ENCODE measurements around the gene GLS. TPM values are rescaled to one million over a fixed set of nuclear protein-coding genes. Genes with fewer than 3 reads are reported as not detected.

Gene GLS
- total and polyA plus RNA-seq, 2 of the 13 experiments (the other 11 are each of a cell fraction or from before 2014, with no cell fraction given): 78.6 to 183 TPM

- ATAC-seq (no peak), DNase-seq (ENCODE audit: low spot score) (no peak), FAIRE-seq (no peak)
- Histone ChIP-seq H3K79me2 (ENCODE audit: insufficient read depth, low read length) (no peaks in the 10 kb centered on the region), H3K36me3 (replicated peaks in 1 of 2; ENCODE audit: control insufficient read depth in 1 of 2, insufficient read depth in 2 of 2, low read length in 2 of 2) (peaks cover 3 to 14% of the 10 kb centered on the region in 2 experiments), H3K4me1 (ENCODE audit: insufficient read depth, low read length) (peaks cover 19% of the 10 kb centered on the region), H3K9ac (ENCODE audit: insufficient read depth, low read depth, low read length) (no peak overlapping the region), H3K4me2 (ENCODE audit: low read depth, low read length) (no peak overlapping the region), H3K27me3 (ENCODE audit: control insufficient read depth in 1 of 2, insufficient read depth in 2 of 2, low read length in 2 of 2) (no peaks in the 10 kb centered on the region), H3K4me3 (replicated peaks in 1 of 3; ENCODE audit: insufficient read depth in 1 of 3, low read depth in 2 of 3, low read length in 3 of 3) (no peak overlapping the region), H3K27ac (ENCODE audit: extremely low read length, insufficient read depth, low read length) (no peak overlapping the region), H3K9me3 (ENCODE audit: low read length) (no peaks in the 10 kb centered on the region), H4K20me1 (ENCODE audit: insufficient read depth, low read length) (no peaks in the 10 kb centered on the region), H2AFZ (ENCODE audit: low read length) (no peak overlapping the region)
- ChIA-PET POLR2A (no interaction called here), CTCF (ENCODE audit: low intra/inter-chr PET ratio, low total read pairs) (no interaction called here)
- in situ Hi-C loops (cut with HindIII; ENCODE audit: extremely low pct_ligation_motif_present, low pct_unique_long_range_greater_than_20kb) (no loop called here), intact Hi-C loops (cut with micrococcal nuclease; ENCODE audit: unreplicated experiment) (no loop called here)
- no TSS peak for BruUV-seq (replicated peaks)
- 95% methylated on average over 2 of the region's 2 CpGs for WGBS (ENCODE audit: low lambda C conversion rate)
- TF ChIP-seq HNRNPK (IDR thresholded peaks at IDR 0.05; ENCODE audit: low read depth, low read length, poor library complexity, severe bottlenecking) (no peak), ATF4 (CRISPR knock-in tag; IDR thresholded peaks at IDR 0.05) (0 out of 4 replicates have a peak, but pooled peaks of 1 of the 2 experiments have one; percentile 13), RBM22 (optimal IDR thresholded peaks at IDR 0.05; ENCODE audit: low read length) (peak; percentile 58)
Observed at GRCh38 chr2:190961918-190962487, 81.4 kb downstream of the GLS start.

- in situ Hi-C loops (cut with HindIII; ENCODE audit: extremely low pct_ligation_motif_present, low pct_unique_long_range_greater_than_20kb) (no loop called here), intact Hi-C loops (cut with micrococcal nuclease; ENCODE audit: unreplicated experiment) (no loop called here)
- no peak overlapping the region for H3K27ac ChIP-seq (ENCODE audit: extremely low read length, insufficient read depth, low read length)
- H3K79me2 ChIP-seq (ENCODE audit: insufficient read depth, low read length): no peaks in the 10 kb centered on the region
- BruUV-seq (replicated peaks): no TSS peak
- H4K20me1 ChIP-seq (ENCODE audit: insufficient read depth, low read length): no peaks in the 10 kb centered on the region
- WGBS (ENCODE audit: low lambda C conversion rate): 82% methylated on average over 2 of the region's 2 CpGs
- no peak overlapping the region for H3K9ac ChIP-seq (ENCODE audit: insufficient read depth, low read depth, low read length)
- ChIA-PET CTCF (ENCODE audit: low intra/inter-chr PET ratio, low total read pairs) (no interaction called here), POLR2A (no interaction called here)
- FAIRE-seq (no peak), DNase-seq (ENCODE audit: low spot score) (no peak), ATAC-seq (no peak)
- no peaks in the 10 kb centered on the region for H3K27me3 ChIP-seq (ENCODE audit: control insufficient read depth in 1 of 2, insufficient read depth in 2 of 2, low read length in 2 of 2)
- no peak overlapping the region for H3K4me2 ChIP-seq (ENCODE audit: low read depth, low read length)
- H3K4me1 ChIP-seq (ENCODE audit: insufficient read depth, low read length): peaks cover 19% of the 10 kb centered on the region
- TF ChIP-seq SP4 (CRISPR knock-in tag; IDR thresholded peaks at IDR 0.05): no peak
- no peak for TF ChIP-seq KDM5A (IDR thresholded peaks at IDR 0.05; ENCODE audit: borderline replicate concordance, low read length)
- no peak for TF ChIP-seq GTF3A (CRISPR knock-in tag; conservative IDR thresholded peaks at IDR 0.05)
- no peak for TF ChIP-seq ZNF234 (CRISPR knock-in tag; conservative IDR thresholded peaks at IDR 0.05)
- no peak for TF ChIP-seq ZNF256 (CRISPR knock-in tag; conservative IDR thresholded peaks at IDR 0.05)
- no peak for TF ChIP-seq ZNF207 (IDR thresholded peaks at IDR 0.05; ENCODE audit: borderline replicate concordance)
- TF ChIP-seq USF2 (IDR thresholded peaks at IDR 0.05; ENCODE audit: low read depth, low read length): no peak
- no peak for TF ChIP-seq USF2 (CRISPR knock-in tag; IDR thresholded peaks at IDR 0.05; ENCODE audit: borderline replicate concordance)
- no peak for TF ChIP-seq ZBTB2 (CRISPR knock-in tag; IDR thresholded peaks at IDR 0.05; ENCODE audit: low read depth)
- no peak for TF ChIP-seq HNRNPLL (IDR thresholded peaks at IDR 0.05; ENCODE audit: low read depth, low read length, poor library complexity, severe bottlenecking)
- TF ChIP-seq ZNF589 (CRISPR knock-in tag; conservative IDR thresholded peaks at IDR 0.05): no peak
- no peak overlapping the region for H3K4me3 ChIP-seq (replicated peaks in 1 of 3; ENCODE audit: insufficient read depth in 1 of 3, low read depth in 2 of 3, low read length in 3 of 3)
- no peak overlapping the region for H2AFZ ChIP-seq (ENCODE audit: low read length)
- H3K9me3 ChIP-seq (ENCODE audit: low read length): no peaks in the 10 kb centered on the region
- peaks cover 6 to 23% of the 10 kb centered on the region in 2 experiments for H3K36me3 ChIP-seq (replicated peaks in 1 of 2; ENCODE audit: control insufficient read depth in 1 of 2, insufficient read depth in 2 of 2, low read length in 2 of 2)
Observed at GRCh38 chr2:190963088-190963487, 82.5 kb downstream of the GLS start.

Data from HepG2 (cell line).